SK-N-SH treated with all-trans-retinoic acid at 6 μM for 48 hours (cell line): ENCODE data around the gene CSNK2B.
A peak's percentile ranks its signal among the peaks of the same experiment; 100 is the strongest.

Experiments used
- ATAC-seq: fragments of 200-7000 bp; cut with Tn5 transposase; 3 replicates; pipeline ENCODE4 v1.9.1; 2020; ENCODE audit warnings: mild to moderate bottlenecking, moderate library complexity
- CSDC2 ChIP-seq: fragments of 250-450 bp; sonication (Bioruptor Pico); IDR thresholded peaks from 2 replicates; pipeline ENCODE4 v1.5.0; 2020; ENCODE audit warnings: mild to moderate bottlenecking, moderate library complexity
- GLIS3 ChIP-seq: fragments of 250-450 bp; sonication (Bioruptor Pico); IDR thresholded peaks from 2 replicates; pipeline ENCODE4 v1.5.0; 2020; ENCODE audit warnings: mild to moderate bottlenecking, moderate library complexity
- SNAI2 ChIP-seq: fragments of 250-450 bp; sonication (Bioruptor Pico); IDR thresholded peaks from 2 replicates; pipeline ENCODE4 v1.5.0; 2020; ENCODE audit warnings: mild to moderate bottlenecking, moderate library complexity
- TCF4 ChIP-seq: fragments of 250-450 bp; sonication (Bioruptor Pico); IDR thresholded peaks from 2 replicates; pipeline ENCODE4 v1.8.0; 2021; ENCODE audit warnings: mild to moderate bottlenecking, moderate library complexity, borderline replicate concordance
- ZC3H10 ChIP-seq: fragments of 250-450 bp; sonication (Bioruptor Pico); IDR thresholded peaks from 2 replicates; pipeline ENCODE4 v1.5.1; 2021; ENCODE audit warnings: mild to moderate bottlenecking, moderate library complexity
- ZNF565 ChIP-seq: fragments of 450-650 bp; formaldehyde crosslinking; conservative IDR thresholded peaks from 2 replicates; pipeline ENCODE4 v1.5.0; 2020; ENCODE audit warnings: low read depth, mild to moderate bottlenecking, moderate library complexity
- ZNF8 ChIP-seq: fragments of 450-650 bp; formaldehyde crosslinking; IDR thresholded peaks from 2 replicates; pipeline ENCODE4 v1.5.0; 2020; ENCODE audit warnings: mild to moderate bottlenecking, moderate library complexity
- TF ChIP-seq, protein P1 (sequence below): fragments of 250-450 bp; sonication (Bioruptor Pico); IDR thresholded peaks from 2 replicates; pipeline ENCODE4 v1.8.0; 2021; ENCODE audit warnings: low read depth, mild to moderate bottlenecking, moderate library complexity, borderline replicate concordance
- TF ChIP-seq, protein P2 (sequence below): fragments of 250-450 bp; sonication (Bioruptor Pico); IDR thresholded peaks from 2 replicates; pipeline ENCODE4 v1.5.1; 2020; ENCODE audit warnings: low read depth, mild to moderate bottlenecking, moderate library complexity
- TF ChIP-seq, protein P3 (sequence below): fragments of 250-450 bp; sonication (Bioruptor Pico); IDR thresholded peaks from 2 replicates; pipeline ENCODE4 v1.5.0; 2020; ENCODE audit warnings: mild to moderate bottlenecking, moderate library complexity
- TF ChIP-seq, protein P4 (sequence below): fragments of 250-450 bp; sonication (Bioruptor Pico); IDR thresholded peaks from 2 replicates; pipeline ENCODE4 v1.5.1; 2021; ENCODE audit warnings: mild to moderate bottlenecking, moderate library complexity
- TF ChIP-seq, protein P5 (sequence below): fragments of 250-450 bp; sonication (Bioruptor Pico); IDR thresholded peaks from 2 replicates; pipeline ENCODE4 v1.8.0; 2020; ENCODE audit warnings: mild to moderate bottlenecking, moderate library complexity, borderline replicate concordance

Gene CSNK2B

DNA sequence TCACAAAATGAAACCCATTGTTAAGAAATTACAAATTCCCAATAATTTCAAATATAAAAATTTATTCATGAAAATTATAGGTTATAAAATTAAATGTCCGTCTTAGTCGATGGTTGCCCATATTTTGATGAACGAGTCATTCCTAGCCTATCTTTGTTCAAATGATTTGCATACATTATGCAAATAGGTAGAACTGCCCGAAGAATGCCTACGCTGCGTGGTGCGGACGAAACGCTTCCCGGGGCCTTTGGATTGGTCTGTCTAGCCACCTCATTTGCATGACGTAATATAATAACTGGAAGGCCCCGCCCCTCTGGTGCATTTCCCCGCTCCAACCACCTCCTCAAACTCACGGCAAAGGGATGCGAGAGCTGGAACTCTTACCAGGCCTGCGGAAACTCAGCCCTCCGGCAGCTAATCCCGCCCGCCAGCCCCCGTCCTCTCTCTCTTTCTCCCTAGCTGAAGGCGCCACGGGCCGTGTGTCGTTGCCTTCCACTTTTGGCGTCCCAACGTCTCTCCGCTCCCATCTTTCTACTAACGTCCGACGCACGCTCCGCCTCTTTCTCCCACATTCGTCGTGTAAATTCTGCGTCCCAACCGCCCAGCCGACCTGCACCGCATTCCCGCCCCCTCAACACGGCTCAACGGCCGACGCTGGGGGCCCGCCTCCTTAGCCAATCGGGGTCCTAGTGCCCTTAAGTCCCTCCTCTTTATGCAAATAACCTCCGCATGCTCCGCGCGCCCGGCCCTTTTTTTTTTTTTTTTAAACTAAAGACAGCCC is 45.9 kb upstream of the CSNK2B start:
- ATAC-seq = peak; percentile 93
- 0 out of 2 replicates have a peak, but pooled peaks have one; percentile 73 for TF ChIP-seq ZNF565 (CRISPR knock-in tag)
- TF ChIP-seq, protein P1, sequence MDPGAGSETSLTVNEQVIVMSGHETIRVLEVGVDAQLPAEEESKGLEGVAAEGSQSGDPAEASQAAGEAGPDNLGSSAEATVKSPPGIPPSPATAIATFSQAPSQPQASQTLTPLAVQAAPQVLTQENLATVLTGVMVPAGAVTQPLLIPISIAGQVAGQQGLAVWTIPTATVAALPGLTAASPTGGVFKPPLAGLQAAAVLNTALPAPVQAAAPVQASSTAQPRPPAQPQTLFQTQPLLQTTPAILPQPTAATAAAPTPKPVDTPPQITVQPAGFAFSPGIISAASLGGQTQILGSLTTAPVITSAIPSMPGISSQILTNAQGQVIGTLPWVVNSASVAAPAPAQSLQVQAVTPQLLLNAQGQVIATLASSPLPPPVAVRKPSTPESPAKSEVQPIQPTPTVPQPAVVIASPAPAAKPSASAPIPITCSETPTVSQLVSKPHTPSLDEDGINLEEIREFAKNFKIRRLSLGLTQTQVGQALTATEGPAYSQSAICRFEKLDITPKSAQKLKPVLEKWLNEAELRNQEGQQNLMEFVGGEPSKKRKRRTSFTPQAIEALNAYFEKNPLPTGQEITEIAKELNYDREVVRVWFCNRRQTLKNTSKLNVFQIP = no peak
- TF ChIP-seq, protein P2, sequence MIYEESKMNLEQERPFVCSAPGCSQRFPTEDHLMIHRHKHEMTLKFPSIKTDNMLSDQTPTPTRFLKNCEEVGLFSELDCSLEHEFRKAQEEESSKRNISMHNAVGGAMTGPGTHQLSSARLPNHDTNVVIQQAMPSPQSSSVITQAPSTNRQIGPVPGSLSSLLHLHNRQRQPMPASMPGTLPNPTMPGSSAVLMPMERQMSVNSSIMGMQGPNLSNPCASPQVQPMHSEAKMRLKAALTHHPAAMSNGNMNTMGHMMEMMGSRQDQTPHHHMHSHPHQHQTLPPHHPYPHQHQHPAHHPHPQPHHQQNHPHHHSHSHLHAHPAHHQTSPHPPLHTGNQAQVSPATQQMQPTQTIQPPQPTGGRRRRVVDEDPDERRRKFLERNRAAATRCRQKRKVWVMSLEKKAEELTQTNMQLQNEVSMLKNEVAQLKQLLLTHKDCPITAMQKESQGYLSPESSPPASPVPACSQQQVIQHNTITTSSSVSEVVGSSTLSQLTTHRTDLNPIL (CRISPR knock-in tag) = peak; percentile 73; the same call in 1 of the 2 replicates

DNA sequence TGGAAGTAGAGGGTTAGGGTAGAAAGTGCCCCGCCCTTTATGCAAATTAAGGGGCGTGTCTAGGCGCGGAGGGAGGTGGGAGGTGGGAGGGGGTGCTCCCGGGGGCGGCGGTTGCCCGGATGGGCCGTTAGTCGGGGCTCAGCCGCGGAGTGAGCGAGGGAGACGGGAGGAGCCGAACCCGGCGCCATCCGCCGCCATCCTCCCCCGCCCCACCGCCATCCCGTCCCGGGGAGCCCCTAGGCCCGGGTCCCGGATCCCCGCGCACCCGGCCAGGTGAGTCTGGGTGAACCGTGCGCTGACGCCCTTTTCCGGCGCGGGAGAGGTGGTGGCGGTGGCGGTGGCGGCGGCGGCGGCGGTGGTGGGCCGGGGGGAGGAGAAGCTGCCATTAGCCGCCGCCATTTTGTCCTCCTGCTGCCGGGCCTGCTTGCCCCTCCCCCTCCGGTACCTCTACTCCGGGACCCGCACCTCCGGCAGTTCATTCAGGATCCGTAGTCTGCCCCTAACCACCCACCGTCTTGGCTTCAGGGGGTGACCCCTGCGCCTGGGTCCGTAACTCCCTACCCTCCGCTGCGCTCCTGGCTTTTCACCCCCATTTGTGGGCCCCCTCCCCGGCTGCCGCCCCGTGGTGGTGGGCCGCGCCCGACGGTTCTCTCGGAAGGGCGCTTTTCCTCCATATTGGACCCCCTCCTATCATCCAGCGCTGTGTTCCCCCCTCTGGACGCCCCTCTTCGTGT is 45.1 kb upstream of the CSNK2B start, which contains the start of gene PRRC2A:
Gene PRRC2A (plus strand): TSS at position 130 of the 734 bp plus-strand sequence. CDS start 2,075 bp downstream, outside the sequence.
- TF ChIP-seq CSDC2 (CRISPR knock-in tag) (0 out of 2 replicates have a peak, but pooled peaks have one; percentile 12), GLIS3 (peak; percentile 18; the same call in 1 of the 2 replicates), SNAI2 (no peak)
- TF ChIP-seq, protein P3, sequence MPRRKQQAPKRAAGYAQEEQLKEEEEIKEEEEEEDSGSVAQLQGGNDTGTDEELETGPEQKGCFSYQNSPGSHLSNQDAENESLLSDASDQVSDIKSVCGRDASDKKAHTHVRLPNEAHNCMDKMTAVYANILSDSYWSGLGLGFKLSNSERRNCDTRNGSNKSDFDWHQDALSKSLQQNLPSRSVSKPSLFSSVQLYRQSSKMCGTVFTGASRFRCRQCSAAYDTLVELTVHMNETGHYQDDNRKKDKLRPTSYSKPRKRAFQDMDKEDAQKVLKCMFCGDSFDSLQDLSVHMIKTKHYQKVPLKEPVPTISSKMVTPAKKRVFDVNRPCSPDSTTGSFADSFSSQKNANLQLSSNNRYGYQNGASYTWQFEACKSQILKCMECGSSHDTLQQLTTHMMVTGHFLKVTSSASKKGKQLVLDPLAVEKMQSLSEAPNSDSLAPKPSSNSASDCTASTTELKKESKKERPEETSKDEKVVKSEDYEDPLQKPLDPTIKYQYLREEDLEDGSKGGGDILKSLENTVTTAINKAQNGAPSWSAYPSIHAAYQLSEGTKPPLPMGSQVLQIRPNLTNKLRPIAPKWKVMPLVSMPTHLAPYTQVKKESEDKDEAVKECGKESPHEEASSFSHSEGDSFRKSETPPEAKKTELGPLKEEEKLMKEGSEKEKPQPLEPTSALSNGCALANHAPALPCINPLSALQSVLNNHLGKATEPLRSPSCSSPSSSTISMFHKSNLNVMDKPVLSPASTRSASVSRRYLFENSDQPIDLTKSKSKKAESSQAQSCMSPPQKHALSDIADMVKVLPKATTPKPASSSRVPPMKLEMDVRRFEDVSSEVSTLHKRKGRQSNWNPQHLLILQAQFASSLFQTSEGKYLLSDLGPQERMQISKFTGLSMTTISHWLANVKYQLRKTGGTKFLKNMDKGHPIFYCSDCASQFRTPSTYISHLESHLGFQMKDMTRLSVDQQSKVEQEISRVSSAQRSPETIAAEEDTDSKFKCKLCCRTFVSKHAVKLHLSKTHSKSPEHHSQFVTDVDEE (CRISPR knock-in tag) = no peak
- TF ChIP-seq, protein P4, sequence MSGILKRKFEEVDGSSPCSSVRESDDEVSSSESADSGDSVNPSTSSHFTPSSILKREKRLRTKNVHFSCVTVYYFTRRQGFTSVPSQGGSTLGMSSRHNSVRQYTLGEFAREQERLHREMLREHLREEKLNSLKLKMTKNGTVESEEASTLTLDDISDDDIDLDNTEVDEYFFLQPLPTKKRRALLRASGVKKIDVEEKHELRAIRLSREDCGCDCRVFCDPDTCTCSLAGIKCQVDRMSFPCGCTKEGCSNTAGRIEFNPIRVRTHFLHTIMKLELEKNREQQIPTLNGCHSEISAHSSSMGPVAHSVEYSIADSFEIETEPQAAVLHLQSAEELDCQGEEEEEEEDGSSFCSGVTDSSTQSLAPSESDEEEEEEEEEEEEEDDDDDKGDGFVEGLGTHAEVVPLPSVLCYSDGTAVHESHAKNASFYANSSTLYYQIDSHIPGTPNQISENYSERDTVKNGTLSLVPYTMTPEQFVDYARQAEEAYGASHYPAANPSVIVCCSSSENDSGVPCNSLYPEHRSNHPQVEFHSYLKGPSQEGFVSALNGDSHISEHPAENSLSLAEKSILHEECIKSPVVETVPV (CRISPR knock-in tag) = no peak
- peak; percentile 80 for ATAC-seq

DNA sequence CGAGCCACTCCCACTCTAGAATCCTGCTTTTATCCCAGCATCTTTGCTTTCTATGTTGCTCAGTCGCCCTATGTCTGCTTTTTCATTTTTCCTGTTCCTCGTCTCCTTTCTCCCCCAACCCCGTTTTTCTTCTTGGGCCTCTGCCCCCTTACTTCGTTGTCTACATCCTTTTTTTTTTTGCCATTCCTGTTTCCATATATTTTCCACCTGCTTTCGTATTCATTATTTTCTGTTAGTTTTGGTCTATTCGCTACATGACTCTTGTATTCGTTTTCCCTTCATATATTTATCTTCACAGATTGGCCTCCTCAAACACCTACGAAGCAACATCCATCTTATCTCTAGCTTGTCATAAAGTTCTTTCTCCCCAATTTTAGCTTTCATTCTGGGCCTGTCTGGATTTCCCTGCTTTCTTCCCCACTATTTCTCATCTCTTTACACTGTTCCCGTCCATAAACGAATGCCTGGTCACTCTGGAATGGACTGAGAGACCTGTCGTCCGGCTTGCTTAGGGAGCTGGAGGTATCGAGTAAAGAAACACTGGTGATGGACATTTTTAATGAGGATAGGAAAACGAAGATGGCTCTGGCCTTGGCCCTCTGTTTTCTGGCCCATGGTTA is 44.5 kb upstream of the CSNK2B start:
- ATAC-seq = no peak
- TF ChIP-seq ZC3H10 (CRISPR knock-in tag) = no peak
- TF ChIP-seq ZNF8 (CRISPR knock-in tag) = no peak
- TF ChIP-seq TCF4 = no peak
- TF ChIP-seq, protein P4 (CRISPR knock-in tag) = no peak
- TF ChIP-seq, protein P3 (CRISPR knock-in tag) = no peak
- TF ChIP-seq, protein P5, sequence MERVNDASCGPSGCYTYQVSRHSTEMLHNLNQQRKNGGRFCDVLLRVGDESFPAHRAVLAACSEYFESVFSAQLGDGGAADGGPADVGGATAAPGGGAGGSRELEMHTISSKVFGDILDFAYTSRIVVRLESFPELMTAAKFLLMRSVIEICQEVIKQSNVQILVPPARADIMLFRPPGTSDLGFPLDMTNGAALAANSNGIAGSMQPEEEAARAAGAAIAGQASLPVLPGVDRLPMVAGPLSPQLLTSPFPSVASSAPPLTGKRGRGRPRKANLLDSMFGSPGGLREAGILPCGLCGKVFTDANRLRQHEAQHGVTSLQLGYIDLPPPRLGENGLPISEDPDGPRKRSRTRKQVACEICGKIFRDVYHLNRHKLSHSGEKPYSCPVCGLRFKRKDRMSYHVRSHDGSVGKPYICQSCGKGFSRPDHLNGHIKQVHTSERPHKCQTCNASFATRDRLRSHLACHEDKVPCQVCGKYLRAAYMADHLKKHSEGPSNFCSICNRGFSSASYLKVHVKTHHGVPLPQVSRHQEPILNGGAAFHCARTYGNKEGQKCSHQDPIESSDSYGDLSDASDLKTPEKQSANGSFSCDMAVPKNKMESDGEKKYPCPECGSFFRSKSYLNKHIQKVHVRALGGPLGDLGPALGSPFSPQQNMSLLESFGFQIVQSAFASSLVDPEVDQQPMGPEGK (CRISPR knock-in tag) = no peak
- TF ChIP-seq, all 23 proteins: peak for 0
